Measurements from ENCODE around the gene SYTL3.

The SYTL3 gene

DNA sequence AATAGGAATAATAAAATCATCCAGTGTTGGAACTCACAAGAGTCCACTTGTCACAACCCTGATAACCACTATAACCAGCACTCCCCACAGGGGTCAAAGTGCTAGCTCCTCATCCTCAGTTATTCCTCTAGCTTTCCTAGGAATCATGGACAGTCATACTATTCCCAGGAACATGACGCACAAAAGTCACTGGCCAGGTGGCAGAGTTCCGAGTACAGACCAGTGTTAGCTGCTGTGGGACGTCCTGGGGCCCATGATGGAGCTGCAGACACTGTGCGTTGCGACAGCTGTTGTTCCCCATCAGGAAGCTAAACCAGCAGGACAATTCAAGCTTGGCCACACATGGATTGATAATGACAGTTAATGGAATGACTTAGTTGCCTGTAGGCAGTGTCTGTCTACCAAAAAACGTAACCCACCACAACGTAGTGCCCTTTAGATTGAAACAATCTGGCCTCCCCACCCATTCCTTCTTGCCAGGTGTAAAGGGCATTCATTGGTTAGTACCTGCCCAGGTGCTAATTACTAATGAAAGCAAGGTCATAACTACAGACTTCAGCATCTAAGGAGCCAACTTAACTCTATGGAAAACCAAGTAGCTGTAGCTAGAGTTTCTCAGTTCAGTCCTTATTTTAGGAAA lies 151.9 kb downstream of the SYTL3 start:
- no peak for DNase-seq

DNA sequence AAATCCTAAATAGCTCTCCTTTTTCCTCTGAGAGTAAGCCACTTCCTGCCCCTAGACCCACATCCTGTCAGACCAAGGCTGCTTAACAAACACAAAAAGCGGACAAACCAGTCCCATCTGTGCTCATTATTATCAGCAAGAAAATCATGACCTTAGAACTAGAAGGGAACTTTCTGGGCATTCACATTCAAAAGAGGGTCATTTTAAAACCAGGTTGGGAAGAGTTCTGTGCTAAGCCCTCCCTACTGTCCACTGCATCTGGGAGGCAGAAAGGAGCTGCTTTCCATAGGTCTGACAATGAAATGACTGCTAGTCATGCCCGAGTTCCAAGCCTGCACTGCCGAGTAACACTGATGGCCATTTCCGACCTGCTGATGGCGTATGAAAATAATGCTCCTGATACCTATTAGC lies 153.9 kb downstream of the SYTL3 start:
- no peak for DNase-seq

DNA sequence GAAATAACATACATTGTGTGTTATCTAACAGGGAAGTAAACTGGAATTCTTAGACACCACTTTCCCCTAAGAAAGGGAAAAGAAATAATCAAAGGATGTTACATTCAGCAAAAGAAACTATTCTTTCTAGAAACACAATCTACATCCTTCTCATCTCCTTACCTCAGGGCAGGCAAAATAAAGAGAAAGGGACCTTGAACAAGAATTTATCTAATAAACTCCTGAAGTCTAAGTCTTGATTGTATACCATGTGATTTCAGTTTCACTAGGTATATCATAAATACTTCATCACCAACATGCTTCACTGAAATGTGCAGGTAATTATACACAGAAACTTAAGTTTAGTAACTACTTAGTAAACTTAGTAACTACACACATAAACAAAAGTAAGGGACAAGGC lies 154.4 kb downstream of the SYTL3 start:
- DNase-seq, result no peak

DNA sequence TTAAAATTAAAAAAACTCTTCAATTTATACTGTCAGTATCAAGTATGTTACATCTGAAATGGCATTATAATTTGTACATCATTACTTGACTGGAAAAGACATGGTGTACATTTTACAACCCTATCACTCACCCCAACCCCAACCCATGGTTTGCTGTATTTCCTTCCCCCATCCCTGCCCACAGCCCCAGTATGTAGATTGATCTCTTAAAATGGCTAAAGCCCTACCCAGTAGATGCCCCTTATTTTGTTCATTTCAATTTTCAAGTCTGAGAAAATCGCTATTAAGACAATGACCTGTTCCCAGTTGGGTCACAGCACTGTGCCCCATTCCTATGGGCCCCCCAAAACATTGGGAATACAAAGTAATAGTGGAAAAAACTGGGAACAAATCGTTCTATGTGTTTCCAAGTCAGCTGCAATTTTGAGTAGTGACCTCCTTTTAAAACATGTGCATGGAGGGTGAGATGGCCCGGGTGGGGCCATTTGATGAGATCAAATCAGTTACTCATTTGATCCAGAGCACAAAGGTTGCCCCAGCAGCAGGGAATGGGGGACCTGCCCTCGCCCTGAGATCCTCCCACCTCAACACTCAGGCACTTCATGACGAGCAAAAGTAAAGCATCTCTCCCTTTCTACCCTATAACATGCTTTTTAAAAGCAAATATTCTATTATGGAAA lies 156.0 kb downstream of the SYTL3 start:
- no peak for DNase-seq

DNA sequence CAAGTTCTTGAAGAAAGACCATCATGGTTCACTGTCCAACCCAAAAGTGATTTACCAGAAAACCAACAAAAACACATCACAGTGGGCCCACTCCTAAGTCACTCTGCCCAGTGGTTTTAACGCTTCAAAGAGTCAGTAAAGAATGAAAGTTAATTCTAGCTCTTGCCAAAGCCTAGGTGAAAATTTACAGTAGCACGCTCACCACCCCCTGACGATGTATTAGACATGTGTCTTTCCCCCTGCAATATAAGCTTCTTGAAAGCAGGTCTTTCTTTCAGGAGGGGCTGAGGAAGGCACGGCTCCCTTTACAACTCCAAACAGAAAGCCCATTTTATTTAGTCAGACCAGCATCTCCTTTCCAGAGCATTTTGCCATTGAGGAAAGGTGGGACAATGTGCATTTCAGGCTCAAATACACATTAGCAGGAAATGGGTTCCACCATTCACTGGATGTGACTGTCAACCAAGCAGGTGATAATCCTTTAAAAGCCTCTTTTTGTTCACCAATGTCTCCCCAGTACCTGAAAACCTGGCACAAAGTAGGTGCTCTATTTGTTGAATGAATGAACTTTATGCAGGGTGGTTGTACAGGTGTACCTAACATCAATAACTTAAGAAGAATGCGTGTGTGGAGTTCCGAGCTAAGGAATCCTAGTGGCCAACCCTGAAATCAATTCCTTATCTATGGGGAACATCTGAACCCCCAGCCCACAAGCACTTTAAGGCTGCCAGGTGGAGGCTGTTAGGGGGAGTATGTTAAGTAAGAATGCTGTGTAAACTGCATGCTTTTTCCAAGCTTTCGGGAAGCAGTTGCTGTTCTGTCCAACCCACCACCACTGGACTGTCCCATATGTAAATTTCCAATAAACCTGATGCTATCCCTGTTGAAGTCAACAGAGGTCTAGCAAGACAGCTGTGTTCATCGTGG lies 157.9 kb downstream of the SYTL3 start:
- DNase-seq, result no peak

DNA sequence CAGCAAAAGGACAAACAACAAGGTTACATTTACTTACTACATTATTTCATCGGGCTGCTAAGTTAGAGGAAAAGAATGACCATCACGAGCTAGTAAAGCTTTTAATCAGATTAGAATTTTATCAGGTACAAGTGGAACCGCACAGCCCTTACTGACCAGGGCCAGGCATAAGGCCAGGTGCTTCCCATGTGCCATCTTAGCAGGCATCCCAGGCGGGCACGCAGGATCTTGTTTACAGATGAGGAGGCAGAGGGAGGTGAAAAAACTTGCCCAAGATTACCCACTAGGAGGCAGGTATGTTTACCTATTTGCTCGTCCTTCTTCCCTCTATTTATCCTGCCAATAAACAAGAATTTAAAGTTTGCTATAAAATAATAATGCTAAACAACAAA lies 158.6 kb downstream of the SYTL3 start:
- DNase-seq, result no peak

DNA sequence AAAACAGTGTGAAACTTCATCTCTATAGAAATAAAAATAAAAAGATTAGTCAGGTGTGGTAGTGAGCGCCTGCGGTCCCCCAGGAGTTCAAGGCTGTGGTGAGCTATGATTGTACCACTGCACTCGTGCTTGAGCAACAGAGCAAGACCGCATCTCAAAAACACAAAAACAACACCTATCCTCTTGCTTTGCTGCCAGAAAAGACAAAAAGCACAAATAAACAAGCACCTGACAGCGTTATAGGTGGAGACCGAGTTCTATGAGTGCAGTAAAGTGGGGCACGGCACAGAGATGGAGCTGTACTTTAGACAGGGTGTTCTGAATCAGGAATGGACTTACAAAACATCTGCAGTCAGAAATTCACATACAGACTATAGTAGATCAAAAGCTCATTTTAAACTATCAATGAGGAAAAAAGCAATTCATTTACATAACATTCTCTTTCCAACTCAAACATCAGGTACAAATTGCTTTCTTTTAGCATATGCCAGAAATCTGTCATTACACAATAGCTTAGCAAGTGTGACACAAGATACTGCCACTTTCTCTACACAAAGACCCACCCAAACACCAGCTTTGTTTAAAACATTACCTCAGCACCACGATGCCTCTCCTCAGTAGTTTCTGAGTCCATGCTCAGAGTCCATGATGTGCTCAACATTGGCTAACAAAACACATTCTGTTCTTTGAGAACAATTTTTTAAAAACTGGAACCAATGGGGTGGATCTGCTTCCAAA lies 159.3 kb downstream of the SYTL3 start:
- DNase-seq, result no peak

DNA sequence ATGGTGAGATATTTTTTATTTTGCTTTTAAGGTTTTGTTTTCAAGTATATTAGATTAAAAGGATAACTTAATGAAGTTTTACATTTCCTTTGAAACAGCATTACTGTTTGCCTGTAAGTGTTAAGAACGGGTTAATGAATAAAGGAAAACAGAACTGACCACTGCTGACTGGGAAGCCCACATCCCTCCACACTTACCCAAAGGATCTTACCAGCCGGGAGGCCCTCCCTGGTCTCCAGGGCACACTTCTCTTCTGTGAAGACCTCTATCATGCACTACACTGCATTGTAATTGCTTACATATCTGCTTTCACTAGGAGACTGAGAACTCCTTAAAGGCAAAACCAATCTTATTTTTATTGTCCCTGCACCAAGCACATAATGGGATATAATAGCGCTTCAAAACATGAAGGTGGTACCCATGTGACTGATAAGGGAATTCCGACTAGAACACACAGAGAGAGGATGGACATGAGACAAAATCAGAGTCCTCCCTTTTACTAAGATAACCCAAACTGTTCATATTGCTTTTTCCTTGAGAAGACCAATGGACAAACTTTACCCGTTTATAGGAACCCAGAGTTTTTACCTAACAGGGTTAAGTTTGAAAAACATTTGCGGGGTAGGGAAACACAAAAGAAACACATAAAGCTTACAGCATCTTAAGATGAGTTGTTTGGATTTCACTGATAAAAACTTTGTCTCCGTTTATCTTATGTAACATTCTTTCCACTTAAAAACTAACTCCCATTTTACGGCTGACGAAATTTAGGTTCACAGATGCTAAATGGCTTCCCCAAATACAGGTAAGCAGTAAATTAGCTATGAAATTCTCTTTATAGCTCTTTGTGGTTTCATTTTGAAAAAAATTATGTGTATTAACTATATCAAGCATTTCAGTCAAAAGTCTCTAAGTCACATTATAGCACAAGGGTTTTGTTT lies 160.6 kb downstream of the SYTL3 start:
- no peak for DNase-seq

DNA sequence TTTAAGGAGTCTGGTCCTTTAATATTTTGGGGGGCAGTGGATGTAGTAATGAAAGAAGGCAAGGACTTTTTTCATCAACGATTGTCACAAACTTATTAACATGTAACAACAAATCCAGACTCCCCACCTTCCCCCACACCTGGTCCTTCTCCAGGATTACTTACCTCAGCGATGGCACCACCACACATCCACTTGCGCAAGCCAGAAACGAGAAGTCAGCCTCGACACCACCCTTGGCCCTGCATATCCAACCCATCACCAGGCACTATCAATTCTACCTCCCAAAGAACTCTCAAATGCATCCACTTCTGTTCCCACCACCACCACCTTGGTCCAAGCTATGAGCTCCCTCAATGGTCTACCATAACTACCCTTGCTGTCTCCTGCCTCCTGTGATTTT lies 162.8 kb downstream of the SYTL3 start:
- DNase-seq, result no peak

DNA sequence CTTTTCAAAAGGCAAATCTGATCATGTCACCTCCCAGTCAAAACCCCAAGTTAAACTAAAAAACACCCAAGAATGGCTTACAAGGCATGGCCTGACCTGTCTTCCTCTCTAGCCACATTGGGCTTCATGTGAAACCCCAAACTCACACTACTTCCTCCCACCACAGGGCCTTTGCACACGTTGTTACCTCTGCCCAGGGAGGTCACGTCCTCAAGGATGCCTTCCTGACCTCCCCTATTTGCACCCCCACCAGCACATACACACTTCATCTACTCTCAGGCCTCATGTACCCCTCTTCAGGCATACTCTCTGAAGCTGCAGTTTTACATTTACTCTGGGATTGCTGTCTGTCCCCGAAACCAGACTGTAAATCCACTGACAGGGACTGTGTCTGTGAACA lies 163.2 kb downstream of the SYTL3 start:
- no peak for DNase-seq

Data from NCI-H2081 treated with DMSO at 0.1 percent for 48 hours (cell line).